Spleen (tissue), 7 donors: ENCODE measurements around the gene OR5P2.

ENCODE experiments used
- CTCF ChIP-seq, 11 experiments: fragments of 200-600 bp in 7 of 11; fragments of 450-650 bp in 4 of 11; sonication (generic) in 4 of 11; IDR thresholded peaks in 8 of 11; conservative IDR thresholded peaks in 3 of 11; 1 replicate in 7 of 11; 2 replicates in 4 of 11; pipeline versions ENCODE4 v1.4.0 to v1.8.0; 2016 to 2021; ENCODE audit warnings: antibody characterized with exemption in 11 of 11, inconsistent platforms in 4 of 11, mild to moderate bottlenecking in 1 of 11
- POLR2A ChIP-seq, 3 donors: fragments of 450-650 bp; IDR thresholded peaks; one replicate each; pipeline ENCODE4 v1.5.1; 2017; ENCODE audit warnings: antibody characterized with exemption in 3 of 3, mild to moderate bottlenecking in 1 of 3
- POLR2AphosphoS5 ChIP-seq, 3 donors: sonication (generic); formaldehyde crosslinking; IDR thresholded peaks; one replicate each; pipeline ENCODE4 v1.5.1; 2017; ENCODE audit warnings: antibody characterized with exemption in 3 of 3
- donor health status: DM: no; HTN: no; CAD: no; lungs with moderate emphysema.
- donor health status: DM: no; HTN: no; CAD: no.
- donor health status: DM: no; HTN: no; CAD: no.

DNA sequence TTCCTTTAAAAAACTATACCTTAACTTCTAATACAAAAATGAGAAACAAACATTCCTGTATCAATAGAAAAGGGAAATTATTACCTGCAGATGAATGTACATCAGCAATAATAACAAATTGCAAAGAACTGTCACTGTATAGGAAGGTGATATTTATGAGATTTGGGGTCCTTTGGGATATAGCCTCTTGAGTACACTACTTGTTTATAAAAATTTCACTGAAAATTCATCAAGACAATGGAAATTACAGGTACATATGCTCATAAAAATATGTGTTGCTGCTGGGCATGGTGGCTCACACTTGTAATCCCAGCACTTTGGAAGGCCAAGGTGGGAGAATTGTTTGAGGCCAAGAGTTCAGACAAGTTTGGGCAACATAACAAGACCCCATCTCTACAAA lies 34.0 kb upstream of the OR5P2 start, which contains the start of gene OR5P3:
- TF ChIP-seq POLR2AphosphoS5 (IDR thresholded peaks at IDR 0.05) (no peak), CTCF (IDR thresholded peaks at IDR 0.05 in 8 of 11, conservative IDR thresholded peaks at IDR 0.05 in 3 of 11) (no peak), POLR2A (IDR thresholded peaks at IDR 0.05) (no peak)
